Ammon's horn (tissue), 1 donor: ENCODE results near the gene PSG5.
"Not testable (repeated sequence)": the region's sequence is repeated elsewhere in the genome, so short reads cannot be mapped to it uniquely, and the experiment has no call there.

Experiments used
- DNase-seq: peaks from one replicate; pipeline ENCODE4 v3.0.0-alpha.2; 2016; ENCODE audit warnings: low spot score

Gene PSG5

DNA sequence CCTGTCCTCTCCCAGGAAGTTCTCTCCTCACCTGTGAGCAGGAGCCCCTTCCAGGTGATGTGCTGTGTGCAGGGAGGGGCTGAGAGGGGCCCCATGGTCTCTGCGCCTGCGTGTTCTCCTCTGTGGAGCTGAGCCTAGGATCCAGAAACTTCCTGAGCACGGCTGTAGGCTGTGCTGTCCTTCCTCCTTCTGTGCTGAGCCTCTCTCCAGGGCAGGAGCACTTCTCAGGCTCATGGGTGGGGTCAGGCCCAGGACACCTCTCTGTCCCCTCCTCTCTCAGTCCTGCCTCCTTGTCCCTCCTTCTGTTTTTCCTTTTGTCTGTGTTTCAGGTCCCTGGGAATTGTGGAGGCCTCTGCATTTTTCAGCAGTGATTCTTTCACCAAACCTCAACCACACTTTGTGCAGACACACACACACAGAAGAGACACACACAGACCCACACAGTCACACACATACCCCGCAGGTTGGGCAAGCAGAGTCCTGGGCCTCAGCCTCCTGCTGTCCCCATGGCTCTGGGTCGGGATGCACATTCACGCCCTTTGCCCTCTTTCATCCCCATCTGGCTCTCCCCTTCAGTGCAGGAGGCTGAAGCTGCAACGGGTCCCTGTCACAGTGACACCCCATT, at the start of gene PSG5:
TSS of gene PSG5 (minus strand) at position 226 of the 625 bp plus-strand sequence. CDS start at position 95, 131 bp downstream.
- not testable (repeated sequence) for DNase-seq

DNA sequence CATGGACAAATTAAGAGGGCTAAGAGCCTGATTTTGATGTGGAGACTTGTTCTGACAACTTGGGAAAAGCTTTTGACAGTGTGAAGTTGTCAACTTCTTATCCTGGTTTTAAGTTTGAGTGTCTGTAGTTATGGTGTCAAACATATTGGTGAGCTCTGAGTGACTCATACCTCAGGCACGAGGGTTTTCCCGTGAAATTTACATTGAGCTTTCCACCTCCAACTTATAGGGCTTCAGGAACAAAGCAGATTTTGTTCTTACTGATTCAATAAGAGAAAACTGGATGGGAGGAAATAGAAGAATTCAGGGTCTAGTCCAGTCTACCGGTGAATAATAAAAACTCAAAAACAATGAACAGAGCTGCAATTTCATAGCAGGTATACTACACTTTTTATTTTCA, 49.4 kb upstream of the PSG5 start:
- not testable (repeated sequence) for DNase-seq

DNA sequence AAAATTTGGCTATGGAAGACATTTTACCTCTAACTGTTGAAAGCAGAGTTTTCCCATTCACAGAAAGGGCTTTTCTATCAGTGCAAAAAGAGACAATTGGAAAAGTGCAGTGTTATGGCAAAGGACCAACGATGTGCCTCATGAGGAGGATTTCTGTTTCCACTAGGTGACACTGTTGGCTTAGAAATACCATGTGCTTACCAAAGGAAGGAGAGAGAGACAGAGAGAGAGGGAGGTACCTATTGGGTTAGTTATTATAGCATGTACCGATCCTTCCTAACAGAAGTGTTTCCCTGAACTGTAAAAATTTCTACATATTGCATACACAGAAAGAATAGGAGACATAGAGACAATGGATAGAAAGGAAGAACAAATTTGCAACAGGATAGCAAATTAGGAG, 43.0 kb upstream of the PSG5 start:
- DNase-seq = no peak

DNA sequence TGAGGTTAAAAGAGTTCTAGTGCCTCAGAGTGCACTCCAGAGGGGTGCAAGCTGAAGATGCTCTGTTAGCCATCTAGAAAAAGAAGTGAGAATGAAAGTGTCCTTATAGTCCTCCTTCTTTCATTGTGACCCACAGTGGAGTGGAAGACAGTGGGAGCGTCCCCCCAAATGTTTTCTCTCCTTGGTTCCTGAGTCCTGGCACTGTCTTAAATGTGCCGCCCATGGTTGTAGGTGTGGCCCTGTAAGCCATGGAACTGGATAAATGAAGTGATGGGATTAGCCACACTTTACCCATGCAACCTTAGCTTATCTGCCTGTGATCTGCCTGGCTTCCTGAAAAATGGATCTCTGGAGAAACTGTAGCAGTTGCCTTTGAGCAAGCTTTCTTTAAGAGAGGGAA, 42.4 kb upstream of the PSG5 start:
- DNase-seq = not testable (repeated sequence)

DNA sequence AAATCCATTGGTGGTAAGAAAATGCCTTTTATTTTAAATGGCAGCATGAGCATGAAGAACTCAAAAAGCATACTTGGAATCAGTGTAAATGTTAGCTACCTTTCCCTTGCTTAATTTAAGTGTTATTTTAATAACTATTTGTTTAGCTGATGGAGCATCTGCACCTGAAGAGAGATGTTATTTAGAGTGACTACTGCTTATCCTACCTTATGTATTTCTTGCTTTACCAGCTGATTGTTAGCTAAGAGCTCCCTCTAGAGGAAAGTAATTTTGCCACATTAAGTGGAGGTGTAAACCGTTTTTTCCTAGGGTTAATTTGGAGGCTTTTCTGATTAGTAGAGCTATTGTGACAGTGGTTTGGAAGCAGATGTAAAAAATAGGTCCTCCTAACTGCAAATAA, 40.6 kb upstream of the PSG5 start:
- not testable (repeated sequence) for DNase-seq

DNA sequence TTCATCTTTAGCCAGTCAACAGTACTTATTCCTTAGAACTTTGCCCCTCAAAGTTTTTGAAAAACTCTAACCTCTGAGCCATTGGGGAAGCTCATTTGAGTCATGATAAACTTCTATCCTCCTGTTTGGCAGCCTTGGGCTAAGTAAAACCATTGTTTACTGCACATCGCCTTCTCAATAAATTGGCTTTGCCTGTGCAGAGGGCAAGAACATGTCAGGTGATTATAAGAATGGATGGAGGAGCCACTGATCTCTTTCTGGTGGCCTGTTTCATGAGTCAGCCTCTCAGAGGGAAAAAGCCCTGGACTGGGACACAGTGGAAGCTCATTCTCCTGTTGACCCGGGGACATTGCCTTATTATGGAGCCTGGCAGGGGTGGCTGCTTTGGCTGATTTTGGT, 38.5 kb upstream of the PSG5 start:
- DNase-seq = no peak

DNA sequence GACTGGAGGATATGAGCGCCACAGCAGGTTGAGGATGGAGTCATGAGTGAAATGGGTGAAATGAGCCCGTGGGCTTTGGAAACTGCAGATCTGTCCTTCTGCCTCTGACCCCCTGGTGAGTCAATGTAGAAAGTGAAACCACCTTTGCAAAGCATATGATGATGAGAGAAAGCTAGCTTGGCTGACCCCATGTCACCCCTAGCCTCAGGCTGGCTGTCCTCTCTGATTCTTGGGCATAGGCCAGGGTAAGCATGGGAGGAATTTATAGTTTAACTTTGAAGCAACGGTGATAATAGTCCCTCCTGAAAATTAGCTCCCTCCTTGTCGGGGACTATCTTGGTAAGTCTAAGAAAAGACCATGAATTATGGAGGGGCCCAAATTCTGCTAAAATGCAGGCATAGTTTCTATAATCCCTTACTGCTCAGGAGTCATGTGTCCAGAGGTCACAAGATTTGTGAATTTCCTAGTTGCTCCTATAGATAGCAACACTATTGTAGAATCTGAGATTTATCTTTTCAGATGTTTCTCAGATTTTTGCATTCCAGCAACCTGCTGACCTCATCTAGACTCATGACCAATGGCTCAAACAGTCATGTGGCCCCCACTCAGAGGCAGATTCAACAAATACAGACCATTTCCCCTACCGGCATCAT, 38.0 kb upstream of the PSG5 start:
- not testable (repeated sequence) for DNase-seq

DNA sequence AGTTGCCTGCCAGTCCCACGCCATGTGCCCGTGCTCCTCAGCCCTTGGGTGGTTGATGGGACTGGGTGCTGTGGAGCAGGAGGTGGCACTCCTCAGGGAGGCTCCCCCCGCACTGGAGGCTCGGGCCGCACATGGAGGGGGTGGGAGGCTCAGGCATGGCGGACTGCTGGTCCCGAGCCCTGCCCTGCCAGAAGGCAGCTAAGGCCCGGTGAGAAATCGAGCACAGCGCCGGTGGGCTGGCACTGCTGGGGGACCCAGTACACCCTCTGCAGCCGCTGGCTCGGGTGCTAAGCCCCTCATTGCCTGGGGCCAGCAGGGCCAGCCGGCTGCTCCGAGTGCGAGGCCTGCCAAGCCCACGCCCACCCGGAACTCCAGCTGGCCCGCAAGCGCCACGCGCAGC, 35.6 kb upstream of the PSG5 start:
- DNase-seq = not testable (repeated sequence)

DNA sequence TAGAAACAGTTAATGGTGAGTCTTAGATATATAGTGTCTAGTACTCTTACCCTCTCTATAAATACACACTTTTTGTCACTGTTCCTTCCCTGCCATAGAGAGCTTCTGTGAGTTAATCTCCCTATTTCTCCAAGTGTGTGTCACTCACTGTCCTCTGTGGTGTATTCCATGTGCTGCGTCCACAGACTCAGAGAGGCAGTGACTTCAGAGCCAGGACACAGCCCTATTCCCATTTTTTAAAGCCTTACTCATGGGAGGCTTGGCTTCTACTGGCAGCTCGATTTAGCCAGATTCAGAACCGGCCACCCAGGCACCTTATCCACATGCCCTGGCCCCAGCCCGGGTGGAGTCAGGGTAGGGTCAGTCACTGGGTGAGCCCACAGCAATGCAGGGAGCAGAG, 32.8 kb upstream of the PSG5 start:
- DNase-seq = not testable (repeated sequence)

DNA sequence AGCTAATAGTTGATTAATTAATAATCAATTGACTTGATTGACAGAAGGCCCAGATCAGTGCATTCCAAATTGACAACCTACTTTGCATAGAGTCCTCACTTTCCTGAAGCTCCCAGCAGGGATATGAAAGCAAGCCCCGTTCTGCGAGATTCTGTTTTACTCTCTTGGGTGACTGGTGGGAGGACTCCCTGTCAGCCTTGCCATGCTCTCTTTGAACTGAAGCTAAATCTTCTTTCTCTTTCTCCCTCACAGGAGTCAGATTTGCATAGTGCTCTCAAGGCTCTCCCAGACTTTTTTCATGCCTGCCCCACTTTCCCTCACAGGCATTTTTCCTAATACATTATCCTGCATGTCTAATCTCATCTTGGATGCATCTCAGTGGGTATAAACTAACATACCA, 29.5 kb upstream of the PSG5 start:
- not testable (repeated sequence) for DNase-seq

DNA sequence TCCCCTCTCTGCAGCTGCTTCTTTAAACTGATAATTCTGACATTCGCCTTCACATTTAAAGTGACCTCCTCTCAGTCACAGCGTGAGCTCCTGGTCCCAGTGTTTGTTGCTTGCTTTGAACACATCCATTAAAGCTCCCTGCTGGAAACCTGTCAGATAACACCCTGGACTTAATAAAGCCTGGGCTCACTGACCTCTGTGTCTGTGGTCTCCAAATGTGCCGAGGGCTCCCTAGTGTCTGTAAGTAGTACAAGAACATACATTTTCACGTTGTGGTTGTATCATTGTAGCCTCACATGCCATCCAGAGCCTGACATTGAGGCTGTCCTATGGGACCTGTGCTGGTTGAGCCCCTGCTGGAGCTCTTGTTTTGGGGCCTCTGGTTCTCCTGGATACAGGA, 21.7 kb upstream of the PSG5 start:
- no peak for DNase-seq

DNA sequence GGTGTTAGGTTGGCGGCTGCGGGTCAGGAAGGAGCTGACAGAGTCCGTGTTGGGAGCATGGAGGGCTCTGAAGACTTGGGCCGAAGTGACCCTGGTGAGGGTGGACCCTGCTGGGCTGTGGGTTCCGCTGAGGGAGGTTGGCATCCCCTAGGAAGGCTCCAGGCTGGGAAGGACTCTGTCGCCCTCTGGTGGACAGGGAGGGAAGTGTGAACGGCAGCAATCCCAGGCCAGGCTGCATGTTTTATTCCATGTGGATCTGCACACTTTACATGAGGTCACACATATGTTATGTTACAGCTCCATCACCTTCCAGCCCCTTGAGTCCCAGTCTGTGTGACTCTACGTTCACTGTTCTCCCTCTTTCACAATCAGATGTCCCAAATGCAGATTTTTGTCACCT, 20.8 kb upstream of the PSG5 start:
- not testable (repeated sequence) for DNase-seq

DNA sequence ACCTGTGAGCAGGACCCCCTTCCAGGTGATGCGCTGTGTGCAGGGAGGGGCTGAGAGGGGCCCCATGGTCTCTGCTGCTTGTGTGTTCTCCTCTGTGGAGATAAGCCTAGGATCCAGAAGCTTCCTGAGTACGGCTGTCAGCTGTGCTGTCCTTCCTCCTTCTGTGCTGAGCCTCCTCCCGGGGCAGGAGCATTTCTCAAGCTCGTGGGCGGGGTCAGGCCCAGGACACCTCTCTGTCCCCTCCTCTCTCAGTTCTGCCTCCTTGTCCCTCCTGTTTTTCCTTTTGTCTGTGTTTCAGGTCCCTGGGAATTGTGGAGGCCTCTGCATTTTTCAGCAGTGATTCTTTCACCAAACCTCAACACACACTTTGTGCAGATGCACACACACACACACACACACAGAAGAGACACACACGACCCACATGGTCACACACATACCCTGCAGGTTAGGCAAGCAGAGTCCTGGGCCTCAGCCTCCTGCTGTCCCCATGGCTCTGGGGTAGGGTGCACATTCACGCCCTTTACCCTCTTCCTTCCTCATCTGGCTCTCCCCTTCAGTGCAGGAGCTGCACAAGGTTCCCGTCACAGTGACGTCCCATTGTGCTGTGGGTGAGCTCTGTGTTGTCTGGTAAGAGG, 19.3 kb upstream of the PSG5 start, which contains the start of gene PSG4:
TSS of gene PSG4 (minus strand) at position 168 of the 635 bp plus-strand sequence. CDS start at position 66, 102 bp downstream.
- DNase-seq = not testable (repeated sequence)

DNA sequence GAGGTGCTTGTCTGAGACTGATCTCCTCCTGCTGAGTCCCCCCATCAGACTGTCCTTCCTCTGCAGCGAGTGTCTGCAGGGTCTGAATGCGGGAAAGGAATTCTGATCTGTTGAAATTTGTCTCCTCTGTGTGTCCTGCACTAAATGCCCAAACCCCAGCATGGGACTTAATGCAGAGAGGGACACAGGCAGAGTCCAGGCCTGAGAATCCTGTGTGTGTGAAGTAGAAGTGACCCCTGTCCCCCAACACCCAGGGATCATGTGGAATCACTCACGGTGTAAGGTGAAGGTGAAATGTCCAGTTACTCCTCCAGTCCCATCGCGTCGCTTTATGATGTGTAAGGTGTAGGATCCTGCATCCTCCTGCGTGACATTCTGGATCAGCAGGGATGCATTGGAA, 17.3 kb upstream of the PSG5 start:
- not testable (repeated sequence) for DNase-seq

DNA sequence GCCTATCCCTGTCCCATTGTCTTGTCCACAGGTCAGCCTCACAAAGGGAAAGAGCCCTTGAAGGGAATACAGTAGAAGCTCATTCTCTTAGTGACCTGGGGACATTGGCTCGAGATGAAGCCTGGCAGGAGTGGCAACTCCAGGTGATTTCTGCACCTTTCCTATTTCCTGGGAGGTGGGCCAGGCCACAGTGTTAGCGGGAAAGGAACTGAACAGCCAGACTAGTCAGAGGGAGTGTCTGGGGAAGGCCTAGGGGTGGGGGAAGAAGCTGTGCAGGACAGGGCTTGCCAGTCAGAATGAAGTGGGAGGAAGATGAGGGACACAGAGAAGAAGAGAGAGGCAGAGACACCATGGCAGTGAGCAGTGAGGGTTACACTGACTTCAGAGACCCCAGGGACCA, 15.6 kb upstream of the PSG5 start:
- not testable (repeated sequence) for DNase-seq

DNA sequence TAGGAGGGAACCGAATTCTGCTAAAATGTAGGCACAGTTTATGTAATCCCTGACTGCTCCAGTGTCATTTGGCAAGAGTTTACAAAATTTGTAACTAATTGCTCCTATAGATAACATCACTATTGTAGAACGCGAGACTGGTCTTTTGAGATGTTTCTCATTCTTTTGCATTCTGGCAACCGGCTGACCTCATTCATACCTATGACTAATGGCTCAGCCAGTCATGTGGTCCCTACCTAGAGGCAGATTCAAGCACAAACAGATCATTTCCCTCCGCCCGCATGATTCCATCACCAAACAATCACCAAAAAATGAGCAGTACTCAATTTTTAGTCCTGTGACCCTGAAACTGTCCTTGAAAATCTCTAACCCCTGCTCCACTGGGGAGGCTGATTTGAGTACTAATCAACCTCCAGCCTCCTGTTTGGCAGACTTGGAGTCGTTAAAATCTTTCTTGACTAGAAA, 15.0 kb upstream of the PSG5 start:
- DNase-seq = not testable (repeated sequence)

DNA sequence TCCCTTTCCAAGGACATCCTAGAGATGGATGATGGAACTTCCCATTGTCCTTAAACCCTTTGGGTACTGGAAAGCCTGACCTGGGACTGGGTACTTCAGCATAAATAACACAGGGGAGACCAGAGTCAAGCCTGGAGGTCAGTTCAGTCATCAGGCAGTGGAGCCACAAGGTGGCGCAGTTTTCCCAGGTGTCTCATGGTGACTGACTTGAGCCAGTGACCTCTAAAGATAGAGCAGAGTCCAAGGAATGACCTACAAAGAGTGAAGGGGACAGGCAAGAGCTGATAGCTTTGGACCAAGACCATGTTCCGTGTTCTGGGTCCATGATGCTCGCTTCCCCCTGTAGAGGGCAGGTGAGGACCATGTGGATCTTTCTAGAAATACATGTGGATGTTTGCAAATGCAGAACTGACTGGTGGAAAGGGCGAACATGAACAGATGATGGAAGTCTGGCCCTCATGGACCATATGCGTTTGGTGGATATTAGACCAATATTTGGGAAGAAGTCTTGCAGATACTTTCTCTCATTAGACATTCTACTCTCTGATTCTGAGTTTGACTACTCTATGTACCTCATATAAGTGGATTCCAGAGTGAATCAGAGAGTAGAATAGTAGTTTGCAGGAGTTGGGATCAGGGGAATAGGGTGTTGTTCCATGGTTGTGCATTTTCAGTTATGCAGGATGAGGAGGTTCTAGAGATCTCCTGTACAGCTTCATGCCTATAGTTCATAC, 12.5 kb upstream of the PSG5 start:
- DNase-seq = not testable (repeated sequence)

DNA sequence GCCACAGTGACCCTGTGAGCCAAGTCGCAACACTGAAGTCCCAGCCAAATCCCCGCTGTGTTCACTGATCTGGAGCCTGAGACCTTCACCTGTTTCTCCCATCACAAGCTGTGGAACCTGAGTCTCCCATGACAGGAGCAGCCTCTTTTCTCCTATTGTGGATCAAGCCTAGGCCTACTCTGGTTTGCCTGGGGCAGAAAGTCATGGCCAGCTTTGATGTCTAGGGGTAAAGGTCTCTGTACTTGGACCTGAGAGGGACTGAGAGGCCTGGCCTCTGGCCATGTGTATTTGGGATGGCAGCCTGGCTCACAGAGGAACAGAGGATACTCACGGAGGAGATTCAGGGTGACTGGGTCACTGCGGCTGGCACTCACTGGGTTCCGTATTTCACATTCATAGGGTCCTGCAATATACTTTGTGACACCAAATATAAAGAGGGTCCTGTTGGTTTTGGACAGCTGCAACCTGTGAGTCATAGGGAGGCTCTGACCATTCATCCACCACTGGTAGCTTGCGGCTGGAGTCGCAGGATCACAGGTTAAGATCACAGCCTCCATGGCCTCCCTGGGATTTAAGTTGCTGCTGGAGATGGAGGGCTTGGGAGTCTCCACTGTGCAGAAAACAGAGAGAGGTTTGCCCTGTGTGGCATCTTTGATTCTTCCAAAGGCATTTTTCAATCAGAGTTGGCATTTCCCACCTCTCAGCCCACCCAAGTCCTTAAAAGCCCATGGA, 11.5 kb upstream of the PSG5 start:
- DNase-seq = not testable (repeated sequence)

DNA sequence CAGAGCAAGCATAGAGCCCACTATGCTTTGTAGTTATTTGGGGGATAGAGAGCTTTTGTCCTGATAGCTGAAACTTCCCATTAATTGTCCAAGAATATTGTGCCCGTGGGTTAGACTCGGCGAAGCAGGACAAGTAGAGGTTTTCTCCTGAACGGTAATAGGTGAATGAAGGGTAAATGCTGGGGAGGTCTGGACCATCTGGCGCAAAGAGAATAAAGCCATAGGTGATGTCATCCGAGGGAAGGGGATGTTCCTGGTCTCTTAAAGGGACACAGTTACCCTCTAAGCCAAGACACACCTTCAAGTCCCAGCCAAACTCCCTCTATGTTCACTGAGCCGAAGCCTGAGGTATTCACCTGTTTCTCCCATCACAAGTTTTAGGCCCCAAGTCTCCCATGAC, 8.1 kb upstream of the PSG5 start:
- not testable (repeated sequence) for DNase-seq

DNA sequence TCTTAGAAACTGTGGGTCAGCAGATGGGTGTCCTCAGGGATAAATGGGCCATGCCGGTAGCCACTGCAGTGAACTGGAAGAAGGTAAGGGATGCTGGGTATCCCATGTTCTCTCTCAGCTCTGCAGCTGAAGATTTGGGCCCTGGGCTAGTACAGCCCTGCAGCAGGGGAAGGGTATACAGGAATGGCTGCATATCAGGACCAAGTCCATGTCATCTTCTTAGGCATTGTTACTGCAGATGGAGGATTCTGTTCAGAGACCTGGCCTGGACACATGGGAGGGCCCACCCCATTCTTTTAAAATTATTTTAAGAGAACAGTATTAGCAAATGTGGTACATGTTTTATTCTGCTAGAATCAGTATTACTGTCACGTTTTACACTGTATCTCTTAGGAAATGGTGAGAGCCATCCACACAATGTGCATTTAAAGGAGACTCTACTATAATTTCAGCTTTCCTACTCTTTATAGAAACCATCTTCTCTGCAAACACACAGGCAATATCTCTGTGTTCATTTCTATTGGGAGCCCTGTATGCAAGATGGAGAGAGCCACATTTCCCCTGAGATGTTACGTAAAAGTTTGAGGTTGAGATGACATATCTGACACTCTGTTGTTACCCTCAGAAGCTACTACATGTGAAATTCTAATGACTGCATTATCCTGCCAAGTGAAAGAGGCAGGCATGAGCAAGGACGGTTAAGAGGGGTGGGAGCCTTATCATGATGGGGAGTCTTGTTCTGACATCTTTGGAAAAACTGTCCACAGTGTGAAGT, 6.2 kb upstream of the PSG5 start:
- DNase-seq = not testable (repeated sequence)

DNA sequence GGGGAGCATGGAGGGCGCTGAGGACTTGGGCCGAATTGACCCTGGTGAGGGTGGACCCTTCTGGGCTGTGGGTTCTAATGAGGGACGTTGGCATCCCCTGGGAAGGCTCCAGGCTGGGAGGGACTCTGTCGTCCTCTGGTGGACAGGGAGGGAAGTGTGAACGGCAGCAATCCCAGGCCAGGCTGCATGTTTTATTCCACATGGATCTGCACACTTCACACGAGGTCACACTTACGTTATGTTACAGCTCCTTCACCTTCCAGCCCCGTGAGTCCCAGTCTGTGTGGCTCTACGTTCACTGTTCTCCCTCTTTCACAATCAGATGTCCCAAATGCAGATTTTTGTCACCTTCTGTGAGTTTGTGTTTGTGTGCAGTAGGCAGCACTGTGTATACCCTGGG, 1.8 kb upstream of the PSG5 start:
- not testable (repeated sequence) for DNase-seq
